ENCODE results near the gene MAP6. TPM values are rescaled to one million over a fixed set of nuclear protein-coding genes. Genes with fewer than 3 reads are reported as not detected.

The MAP6 gene
- total RNA-seq, 1 donor from 2014 or later = not detected

- H3K36me3 ChIP-seq (ENCODE audit: control insufficient read depth, insufficient read depth, low read length) = no peaks in the 10 kb centered on the region
- H3K27me3 ChIP-seq (ENCODE audit: control insufficient read depth, insufficient read depth, low read length) = no peaks in the 10 kb centered on the region
- no peak for TF ChIP-seq CTCF (IDR thresholded peaks at IDR 0.05; ENCODE audit: insufficient read depth, low read length, severe bottlenecking)
- DNase-seq (ENCODE audit: low read depth) = no peak
- no peak overlapping the region for H3K4me3 ChIP-seq (ENCODE audit: low read depth, low read length)
- no peak for FAIRE-seq
These were observed 8.4 kb upstream of the MAP6 start for GRCh38 chr11:75677275-75677674.

GRCh38 chr11:75673977-75674582 lies 5.2 kb upstream of the MAP6 start:
- H3K27me3 ChIP-seq (ENCODE audit: control insufficient read depth, insufficient read depth, low read length) = peaks cover 14% of the 10 kb centered on the region
- no peaks in the 10 kb centered on the region for H3K36me3 ChIP-seq (ENCODE audit: control insufficient read depth, insufficient read depth, low read length)
- no peak for TF ChIP-seq CTCF (IDR thresholded peaks at IDR 0.05; ENCODE audit: insufficient read depth, low read length, severe bottlenecking)
- DNase-seq (ENCODE audit: low read depth) (peak; percentile 84), FAIRE-seq (no peak)
- no peak overlapping the region for H3K4me3 ChIP-seq (ENCODE audit: low read depth, low read length)

GRCh38 chr11:75667831-75668450 lies 897 bp downstream of the MAP6 start:
- no peak for FAIRE-seq
- H3K27me3 ChIP-seq (ENCODE audit: control insufficient read depth, insufficient read depth, low read length) = peaks cover 34% of the 10 kb centered on the region

GRCh38 chr11:75667255-75667830 lies 1.5 kb downstream of the MAP6 start:
- DNase-seq (ENCODE audit: low read depth) (no peak), FAIRE-seq (no peak)
- Histone ChIP-seq H3K27me3 (ENCODE audit: control insufficient read depth, insufficient read depth, low read length) (peaks cover 34% of the 10 kb centered on the region), H3K4me3 (ENCODE audit: low read depth, low read length) (peak overlapping the region; percentile 17), H3K36me3 (ENCODE audit: control insufficient read depth, insufficient read depth, low read length) (no peaks in the 10 kb centered on the region)
- TF ChIP-seq CTCF (IDR thresholded peaks at IDR 0.05; ENCODE audit: insufficient read depth, low read length, severe bottlenecking) = no peak

More at GRCh38 chr11:75667831-75668450, 897 bp downstream of the MAP6 start:
- TF ChIP-seq CTCF (IDR thresholded peaks at IDR 0.05; ENCODE audit: insufficient read depth, low read length, severe bottlenecking) = no peak
- DNase-seq (ENCODE audit: low read depth) = peak; percentile 13
- Histone ChIP-seq H3K4me3 (ENCODE audit: low read depth, low read length) (peak overlapping the region; percentile 17), H3K36me3 (ENCODE audit: control insufficient read depth, insufficient read depth, low read length) (no peaks in the 10 kb centered on the region)

GRCh38 chr11:75665990-75666389 lies 2.8 kb downstream of the MAP6 start:
- DNase-seq (ENCODE audit: low read depth) = no peak
- Histone ChIP-seq H3K27me3 (ENCODE audit: control insufficient read depth, insufficient read depth, low read length) (peaks cover 31% of the 10 kb centered on the region), H3K4me3 (ENCODE audit: low read depth, low read length) (no peak overlapping the region), H3K36me3 (ENCODE audit: control insufficient read depth, insufficient read depth, low read length) (no peaks in the 10 kb centered on the region)
- no peak for TF ChIP-seq CTCF (IDR thresholded peaks at IDR 0.05; ENCODE audit: insufficient read depth, low read length, severe bottlenecking)
- no peak for FAIRE-seq
